ENCODE results near the gene ZNF605.

The ZNF605 gene

GRCh38 chr12:132874175-132874574, 81.9 kb downstream of the ZNF605 start:
- ATAC-seq = no peak
- TF ChIP-seq SNAI2 (CRISPR knock-in tag; IDR thresholded peaks at IDR 0.05) (no peak), TCF4 (CRISPR knock-in tag; IDR thresholded peaks at IDR 0.05; ENCODE audit: borderline replicate concordance) (no peak), ZNF70 (CRISPR knock-in tag; IDR thresholded peaks at IDR 0.05) (no peak), ZNF8 (CRISPR knock-in tag; IDR thresholded peaks at IDR 0.05) (no peak), ZFP30 (CRISPR knock-in tag; IDR thresholded peaks at IDR 0.05) (no peak), ARNTL (CRISPR knock-in tag; IDR thresholded peaks at IDR 0.05; ENCODE audit: borderline replicate concordance, low read depth) (no peak), PATZ1 (CRISPR knock-in tag; IDR thresholded peaks at IDR 0.05; ENCODE audit: borderline replicate concordance) (no peak), CREB5 (CRISPR knock-in tag; IDR thresholded peaks at IDR 0.05; ENCODE audit: low read depth) (no peak), POU6F1 (CRISPR knock-in tag; IDR thresholded peaks at IDR 0.05; ENCODE audit: borderline replicate concordance, low read depth) (no peak), TSHZ2 (CRISPR knock-in tag; IDR thresholded peaks at IDR 0.05) (no peak), ESRRG (CRISPR knock-in tag; IDR thresholded peaks at IDR 0.05) (no peak), CSRNP3 (CRISPR knock-in tag; IDR thresholded peaks at IDR 0.05) (no peak), GLIS3 (CRISPR knock-in tag; IDR thresholded peaks at IDR 0.05) (no peak), ZC3H10 (CRISPR knock-in tag; IDR thresholded peaks at IDR 0.05) (no peak), ZNF565 (CRISPR knock-in tag; conservative IDR thresholded peaks at IDR 0.05; ENCODE audit: low read depth) (no peak)

GRCh38 chr12:132873724-132874123, 82.4 kb downstream of the ZNF605 start:
- TF ChIP-seq PATZ1 (CRISPR knock-in tag; IDR thresholded peaks at IDR 0.05; ENCODE audit: borderline replicate concordance) (no peak), CREB5 (CRISPR knock-in tag; IDR thresholded peaks at IDR 0.05; ENCODE audit: low read depth) (no peak), CSRNP3 (CRISPR knock-in tag; IDR thresholded peaks at IDR 0.05) (no peak), POU6F1 (CRISPR knock-in tag; IDR thresholded peaks at IDR 0.05; ENCODE audit: borderline replicate concordance, low read depth) (no peak), ZFP30 (CRISPR knock-in tag; IDR thresholded peaks at IDR 0.05) (no peak), ARNTL (CRISPR knock-in tag; IDR thresholded peaks at IDR 0.05; ENCODE audit: borderline replicate concordance, low read depth) (no peak), OSR1 (CRISPR knock-in tag; IDR thresholded peaks at IDR 0.05) (no peak), GLIS3 (CRISPR knock-in tag; IDR thresholded peaks at IDR 0.05) (no peak), SNAI2 (CRISPR knock-in tag; IDR thresholded peaks at IDR 0.05) (no peak)
- no peak for ATAC-seq
